Fibroblast of skin of right quadriceps (primary cell): ENCODE data around the gene FXYD1.

ENCODE experiments used
- DNase-seq: peaks from one replicate; pipeline ENCODE4 v3.0.0-alpha.2; 2013

FXYD1 gene

DNA sequence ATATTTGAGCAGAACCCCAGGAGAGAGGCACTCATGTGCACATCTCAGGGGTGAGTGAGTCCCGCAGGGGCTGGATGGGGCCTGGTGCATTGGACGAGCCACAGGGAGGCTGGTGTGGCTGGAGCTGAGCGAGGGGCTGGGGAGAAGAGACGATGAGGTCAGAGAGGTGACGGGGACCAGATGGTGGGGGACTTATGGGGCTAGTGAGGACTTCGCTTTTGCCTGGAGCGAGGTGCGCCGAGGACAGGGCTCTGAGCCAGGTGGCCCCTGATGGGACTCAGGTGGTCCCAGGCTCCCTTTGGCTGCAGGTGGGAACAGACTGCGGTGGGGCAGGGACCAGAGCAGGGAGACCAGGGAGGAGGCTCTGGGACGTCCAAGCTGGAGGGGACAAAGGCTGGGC lies 29.9 kb upstream of the FXYD1 start:
- DNase-seq = no peak

DNA sequence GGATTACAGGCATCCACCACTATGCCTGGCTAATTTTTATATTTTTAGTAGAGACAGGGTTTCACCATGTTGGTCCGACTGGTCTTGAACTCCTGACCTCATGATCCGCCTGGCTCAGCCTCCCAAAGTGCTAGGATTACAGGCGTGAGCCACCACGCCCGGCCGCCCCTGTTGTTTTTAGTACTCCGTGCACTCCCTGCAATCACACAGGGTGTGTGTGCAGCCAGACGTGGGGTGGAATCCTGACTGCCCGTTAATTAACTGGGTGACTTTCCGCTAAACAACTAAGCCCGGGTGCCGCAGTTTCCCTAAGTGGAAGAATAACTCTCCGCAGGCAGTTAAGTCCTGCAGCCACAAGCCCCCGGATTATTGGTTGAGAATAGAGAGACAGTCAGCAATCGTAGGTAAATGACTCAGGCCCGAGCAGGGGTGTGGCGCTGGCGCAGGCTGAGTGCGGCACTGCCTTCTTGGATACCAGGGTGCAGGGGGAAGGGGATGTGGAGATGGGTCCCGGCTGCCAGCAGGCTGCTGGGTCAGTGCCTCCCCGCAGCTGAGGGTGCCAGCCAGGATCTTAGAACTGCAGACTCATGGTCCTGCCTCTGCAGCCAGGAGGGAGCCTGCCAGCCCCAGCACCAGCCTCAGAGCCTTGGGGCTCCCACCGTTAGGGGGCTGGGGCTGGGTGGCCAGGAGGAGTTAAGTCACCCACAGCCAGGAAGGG lies 29.1 kb upstream of the FXYD1 start:
- no peak for DNase-seq

DNA sequence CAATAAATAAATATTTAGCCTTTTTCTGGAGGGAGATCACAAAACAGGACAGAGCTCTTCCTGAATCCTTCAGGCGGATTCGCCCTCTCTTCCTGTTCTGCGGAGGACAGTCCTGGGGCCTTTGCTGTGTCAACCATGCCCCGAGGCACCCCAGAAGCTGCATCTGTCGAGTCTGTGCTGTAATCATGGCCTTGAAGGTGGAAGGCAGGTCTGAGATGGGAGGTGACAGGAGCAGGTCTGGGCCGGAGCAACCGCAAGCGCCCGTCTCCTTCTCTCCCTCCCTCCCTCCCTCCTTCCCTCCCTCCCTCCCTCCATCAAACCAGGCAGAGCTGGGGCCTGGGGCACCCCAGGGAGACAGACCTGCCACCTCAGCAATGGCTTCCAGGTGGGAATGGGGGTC lies 27.6 kb upstream of the FXYD1 start:
- DNase-seq = no peak

DNA sequence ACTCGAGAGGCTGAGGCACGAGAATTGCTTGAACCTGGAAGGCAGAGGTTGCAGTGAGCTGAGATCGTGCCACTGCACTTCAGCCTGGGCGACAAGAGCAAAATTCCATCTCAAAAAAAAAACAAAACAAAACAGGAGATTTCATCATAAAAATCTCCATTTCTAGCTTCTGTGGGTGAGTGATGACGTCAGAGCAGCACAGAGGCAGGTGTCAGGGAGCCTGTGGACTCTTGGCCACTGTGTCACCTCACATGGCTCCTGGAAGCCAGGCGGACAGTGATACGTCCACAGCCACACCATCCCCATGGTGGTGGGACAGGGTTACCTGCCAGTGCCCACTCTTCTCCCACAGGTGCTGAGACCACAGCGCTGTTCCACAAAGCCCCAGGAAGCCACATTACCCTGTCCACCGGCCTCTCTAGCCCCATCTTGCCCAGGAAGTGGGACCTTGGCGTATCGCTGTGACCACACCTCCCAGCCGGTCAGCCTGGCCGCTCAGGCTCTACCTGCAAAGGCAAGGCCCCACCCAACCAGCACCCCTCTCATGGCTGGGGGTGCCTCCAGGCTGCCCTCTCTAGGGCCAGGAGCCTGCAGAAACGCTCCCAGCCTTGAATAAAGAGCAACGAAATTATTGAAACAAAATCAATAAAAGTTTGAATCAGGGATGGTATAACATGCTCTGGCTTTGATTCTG lies 25.5 kb upstream of the FXYD1 start:
- no peak for DNase-seq

DNA sequence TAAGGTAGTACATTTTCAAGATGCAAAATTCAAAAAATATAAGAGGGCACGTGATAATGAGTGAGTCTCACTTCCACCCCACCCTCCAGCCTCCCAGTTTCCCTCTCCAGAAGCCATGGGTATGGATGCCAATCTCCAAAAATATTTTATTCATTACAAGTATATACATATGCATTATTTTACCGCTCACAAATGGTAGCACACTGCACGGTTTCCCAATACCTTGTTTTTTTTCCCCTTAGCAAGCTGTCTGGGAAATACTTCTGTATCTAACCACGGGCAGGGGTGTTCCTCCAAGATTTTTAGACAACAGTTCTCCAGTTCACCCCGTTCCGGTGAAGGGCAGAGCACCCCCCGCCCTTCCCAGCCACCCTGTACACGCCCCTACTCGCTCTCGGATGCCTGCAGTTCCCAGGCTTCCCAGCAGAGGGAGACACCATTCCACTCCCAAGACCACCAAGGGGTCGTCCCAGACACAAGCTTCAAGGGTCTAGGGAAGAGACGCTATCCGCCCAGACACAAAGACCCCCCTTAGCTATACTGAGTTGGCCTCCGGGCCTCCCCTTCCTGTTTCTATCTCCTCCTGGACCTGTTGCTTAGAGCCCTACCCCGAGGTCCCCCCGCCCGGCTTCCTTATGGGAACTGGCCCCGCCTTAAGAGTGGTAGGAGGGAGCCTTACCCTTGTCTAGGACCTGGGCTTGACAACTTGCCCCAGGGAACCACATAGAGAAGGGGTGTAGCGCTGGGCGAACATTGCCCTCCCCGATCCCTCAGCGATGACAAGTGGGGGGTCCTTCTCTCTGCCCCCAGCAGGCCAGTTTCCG lies 24.1 kb upstream of the FXYD1 start:
- DNase-seq = peak; percentile 50

DNA sequence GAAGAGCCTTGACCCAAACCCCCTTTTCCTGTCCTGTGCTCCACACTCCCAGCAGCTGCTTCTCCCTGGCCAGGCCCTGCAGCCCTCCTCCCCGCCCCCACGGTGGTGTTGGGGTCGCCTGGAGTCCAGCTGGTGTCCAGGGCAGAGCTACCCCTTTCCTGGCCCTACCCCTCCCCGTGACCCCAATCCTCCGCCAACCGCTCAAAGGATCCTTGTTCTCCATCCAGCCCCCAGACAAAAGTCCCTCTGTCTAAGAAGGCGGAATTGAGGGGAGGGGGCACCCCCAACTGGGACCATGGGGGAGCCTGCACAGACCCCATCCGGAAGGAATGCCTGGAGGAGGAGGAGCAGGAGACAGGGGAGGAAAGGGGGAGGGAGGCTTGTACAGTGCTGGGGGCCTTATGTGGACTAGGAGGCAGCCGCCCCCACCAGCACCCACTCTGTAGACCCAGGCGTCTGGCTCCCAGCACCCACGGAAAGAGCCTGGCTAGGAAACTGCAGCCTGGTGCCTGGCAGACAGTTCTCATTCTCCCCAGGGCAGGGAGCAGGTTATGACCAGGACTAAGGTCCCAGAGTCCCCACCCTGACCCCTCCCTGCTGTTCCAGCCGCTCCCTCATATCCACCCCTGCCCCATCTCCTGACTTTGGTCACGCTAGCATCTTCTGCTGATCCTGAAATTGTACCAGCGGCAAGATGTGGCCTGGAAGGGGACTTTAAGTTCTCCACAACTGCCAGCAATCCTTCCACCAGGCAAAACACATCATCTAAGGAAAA lies 23.3 kb upstream of the FXYD1 start, which contains the start of gene FXYD3:
TSS of gene FXYD3 (plus strand) at position 647 of the 775 bp plus-strand sequence. CDS start 3,554 bp downstream, outside the sequence.
- no peak for DNase-seq

DNA sequence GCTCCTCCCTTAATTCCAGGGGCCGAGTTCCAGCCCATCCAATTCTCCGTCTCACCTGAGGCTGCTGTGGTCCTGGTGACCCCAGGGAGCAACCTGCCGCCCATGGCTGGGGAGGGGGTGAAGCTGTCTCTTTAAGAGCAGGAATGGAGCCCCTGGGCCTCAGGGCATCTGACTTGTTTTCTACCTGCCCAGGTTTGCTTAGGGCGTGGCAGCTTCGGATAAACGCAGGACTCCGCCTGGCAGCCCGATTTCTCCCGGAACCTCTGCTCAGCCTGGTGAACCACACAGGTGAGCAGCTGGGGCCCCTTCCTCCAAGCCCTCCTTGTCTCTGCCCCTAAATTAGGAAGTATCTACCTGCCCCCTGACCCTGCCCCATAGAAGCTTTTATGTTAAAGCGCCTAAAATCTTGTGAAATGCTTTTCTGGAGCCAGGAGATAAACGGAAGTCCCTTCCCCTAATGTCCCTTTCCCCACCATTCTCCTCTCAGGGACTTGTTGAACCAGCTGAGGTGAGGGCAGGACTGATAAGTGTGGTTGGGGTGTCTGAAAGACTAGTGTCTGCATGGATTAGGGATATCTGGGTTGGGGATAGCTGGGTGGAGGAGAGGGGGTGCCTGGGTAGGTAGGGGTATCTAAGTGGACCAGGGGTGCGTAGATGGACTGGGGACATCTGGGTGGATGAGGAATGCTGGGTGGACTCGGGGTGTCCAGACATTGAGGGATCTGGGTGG lies 22.4 kb upstream of the FXYD1 start:
- DNase-seq = no peak

DNA sequence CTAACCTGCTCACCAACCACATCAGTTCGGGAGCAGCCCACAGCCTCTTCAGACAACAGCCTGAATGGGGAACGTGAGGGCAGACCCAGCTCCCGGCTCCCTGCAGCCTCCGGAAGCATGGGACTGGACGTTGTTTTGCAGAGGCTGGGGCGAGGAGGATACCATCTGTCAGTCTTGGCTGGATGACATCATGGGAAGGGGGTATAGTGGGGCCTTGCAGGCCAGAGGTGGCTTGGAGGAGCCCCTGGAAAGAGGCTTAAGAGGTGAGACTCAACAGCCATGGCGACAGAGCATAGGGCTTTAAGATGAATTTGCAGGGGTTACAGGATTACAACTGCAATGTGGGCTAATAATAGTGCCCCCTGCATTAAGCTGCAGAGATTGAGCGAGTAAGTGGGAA lies 21.5 kb upstream of the FXYD1 start:
- no peak for DNase-seq

DNA sequence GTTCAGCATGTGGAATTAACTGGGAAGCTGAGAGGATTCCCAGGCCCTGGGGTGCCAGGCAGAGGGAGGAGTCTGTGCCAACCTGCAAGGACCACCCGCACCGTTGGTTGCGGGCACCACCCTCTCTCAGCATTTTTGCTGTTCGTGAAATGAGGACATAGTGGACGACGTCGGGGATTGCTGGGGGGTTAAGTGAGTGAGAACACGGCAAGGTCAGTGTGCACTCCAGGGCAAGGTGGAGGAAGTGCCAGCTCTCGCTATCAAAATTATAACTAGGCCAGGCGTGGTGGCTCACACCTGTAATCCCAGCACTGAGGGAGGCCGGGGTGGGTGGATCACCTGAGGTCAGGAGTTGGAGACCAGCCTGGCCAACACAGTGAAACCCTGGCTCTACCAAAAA lies 20.8 kb upstream of the FXYD1 start:
- DNase-seq = no peak

DNA sequence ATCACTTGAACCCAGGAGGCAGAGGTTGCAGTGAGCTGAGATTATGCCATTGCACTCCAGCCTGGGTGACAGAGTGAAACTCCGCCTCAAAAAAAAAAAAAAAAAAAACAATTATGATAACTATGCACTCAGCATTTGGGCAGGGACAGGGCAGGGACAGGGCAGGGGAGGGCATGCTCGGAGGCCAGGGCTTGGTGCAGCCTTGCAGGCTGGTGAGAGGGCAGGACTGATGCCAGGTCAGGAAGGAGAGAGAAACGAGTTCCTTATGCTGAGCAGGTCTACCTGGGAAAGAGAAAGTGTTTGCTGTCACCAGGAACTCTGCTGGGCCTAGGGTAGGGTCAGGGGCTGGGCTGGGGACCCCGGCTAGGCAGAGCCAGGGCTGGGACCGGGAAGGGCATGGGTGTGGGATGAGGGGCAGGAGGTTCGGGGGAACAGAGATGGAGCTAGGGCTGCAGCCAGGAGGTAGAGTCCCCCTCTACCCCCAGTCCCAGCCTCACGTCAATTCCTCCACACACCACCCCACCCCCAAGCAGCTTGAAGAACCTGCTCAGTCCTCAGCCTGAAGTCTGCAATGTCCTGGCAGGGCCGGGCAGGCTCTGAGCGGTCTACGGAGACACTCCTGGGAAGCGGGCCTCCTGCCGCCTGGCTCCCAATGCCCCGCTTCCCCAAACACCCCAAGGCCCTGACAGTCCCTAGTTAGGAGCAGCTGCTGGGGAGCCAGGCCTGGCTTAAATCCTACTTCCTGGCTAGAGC lies 20.2 kb upstream of the FXYD1 start:
- no peak for DNase-seq

DNA sequence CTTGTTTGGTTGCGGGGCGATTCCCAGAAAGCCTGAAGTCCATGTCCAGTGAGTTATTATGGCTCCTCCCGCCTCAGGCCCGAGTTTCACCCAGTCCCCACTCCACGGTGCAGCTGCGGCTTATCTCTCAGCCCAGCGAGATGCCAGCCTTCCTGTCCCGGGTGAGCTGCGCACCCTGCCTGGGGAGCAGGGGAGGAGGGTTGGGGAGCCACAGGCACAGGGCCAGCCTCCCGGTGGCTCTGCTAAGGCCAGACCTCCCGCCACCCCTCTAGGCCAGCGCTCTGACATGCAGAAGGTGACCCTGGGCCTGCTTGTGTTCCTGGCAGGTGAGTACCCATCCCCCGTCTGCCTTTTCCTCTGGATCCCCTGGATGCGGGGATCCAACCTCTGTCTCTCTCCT lies 19.5 kb upstream of the FXYD1 start:
- no peak for DNase-seq

DNA sequence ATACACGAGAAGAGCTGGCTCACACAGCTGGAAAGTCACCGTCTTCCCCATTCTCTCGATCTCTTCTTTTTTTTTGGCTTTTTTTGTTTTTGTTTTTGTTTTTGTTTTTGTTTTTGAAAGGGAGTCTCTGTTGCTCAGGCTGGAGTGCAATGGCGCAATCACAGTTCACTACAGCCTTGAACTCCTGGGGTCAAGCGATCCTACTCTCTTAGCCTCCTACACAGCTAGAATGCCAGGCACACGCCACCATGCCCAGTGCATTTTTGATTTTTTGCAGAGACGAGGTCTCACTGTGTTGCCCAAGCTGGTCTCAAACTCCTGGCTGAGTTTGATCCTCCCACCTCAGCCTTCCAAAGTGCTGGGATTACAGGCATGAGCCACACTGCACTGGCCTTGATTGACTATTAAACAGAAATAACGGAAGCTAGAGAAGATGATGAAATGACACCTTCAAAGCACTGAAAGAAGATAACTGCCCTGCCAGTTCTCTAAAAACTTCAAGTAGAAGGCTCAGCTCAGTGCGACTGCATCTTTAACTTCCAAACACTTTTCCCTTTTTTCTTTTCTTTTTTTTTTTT lies 19.0 kb upstream of the FXYD1 start:
- DNase-seq = no peak

DNA sequence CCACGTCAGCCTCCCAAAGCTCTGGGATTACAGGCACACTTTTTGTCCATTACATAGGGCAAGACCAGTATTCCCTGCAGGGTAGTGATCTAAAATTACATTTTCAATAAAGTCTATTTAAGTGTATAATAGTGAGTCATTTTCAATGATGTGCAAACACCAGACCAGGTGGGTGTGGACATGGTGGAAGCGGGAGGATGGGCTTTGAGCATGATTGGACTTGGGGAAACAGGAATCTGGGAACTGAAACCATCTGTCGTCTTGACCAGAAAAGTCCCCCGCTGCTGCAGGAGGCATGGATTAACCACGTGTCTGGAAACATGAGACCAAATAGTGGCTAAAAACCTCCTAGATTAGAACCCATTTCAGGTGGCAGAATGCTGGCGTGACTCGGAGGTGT lies 18.1 kb upstream of the FXYD1 start:
- peak; percentile 83 for DNase-seq

DNA sequence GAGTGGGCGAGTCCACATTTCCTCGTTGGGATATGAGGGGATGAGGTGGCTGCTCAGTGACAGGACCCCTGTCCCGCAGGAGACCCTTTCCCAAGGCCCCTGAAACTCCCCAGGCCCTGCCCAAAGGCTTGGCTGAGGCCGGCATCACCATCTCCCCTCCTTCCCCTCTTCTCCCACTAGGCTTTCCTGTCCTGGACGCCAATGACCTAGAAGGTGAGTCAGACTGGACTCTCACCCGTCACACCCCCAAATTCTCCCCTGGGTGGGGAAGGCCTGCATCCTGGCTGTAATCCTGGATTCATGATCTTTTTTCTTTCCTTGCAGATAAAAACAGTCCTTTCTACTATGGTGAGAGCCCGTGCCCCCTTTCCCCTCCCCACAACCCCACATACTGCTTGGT lies 17.7 kb upstream of the FXYD1 start:
- no peak for DNase-seq

DNA sequence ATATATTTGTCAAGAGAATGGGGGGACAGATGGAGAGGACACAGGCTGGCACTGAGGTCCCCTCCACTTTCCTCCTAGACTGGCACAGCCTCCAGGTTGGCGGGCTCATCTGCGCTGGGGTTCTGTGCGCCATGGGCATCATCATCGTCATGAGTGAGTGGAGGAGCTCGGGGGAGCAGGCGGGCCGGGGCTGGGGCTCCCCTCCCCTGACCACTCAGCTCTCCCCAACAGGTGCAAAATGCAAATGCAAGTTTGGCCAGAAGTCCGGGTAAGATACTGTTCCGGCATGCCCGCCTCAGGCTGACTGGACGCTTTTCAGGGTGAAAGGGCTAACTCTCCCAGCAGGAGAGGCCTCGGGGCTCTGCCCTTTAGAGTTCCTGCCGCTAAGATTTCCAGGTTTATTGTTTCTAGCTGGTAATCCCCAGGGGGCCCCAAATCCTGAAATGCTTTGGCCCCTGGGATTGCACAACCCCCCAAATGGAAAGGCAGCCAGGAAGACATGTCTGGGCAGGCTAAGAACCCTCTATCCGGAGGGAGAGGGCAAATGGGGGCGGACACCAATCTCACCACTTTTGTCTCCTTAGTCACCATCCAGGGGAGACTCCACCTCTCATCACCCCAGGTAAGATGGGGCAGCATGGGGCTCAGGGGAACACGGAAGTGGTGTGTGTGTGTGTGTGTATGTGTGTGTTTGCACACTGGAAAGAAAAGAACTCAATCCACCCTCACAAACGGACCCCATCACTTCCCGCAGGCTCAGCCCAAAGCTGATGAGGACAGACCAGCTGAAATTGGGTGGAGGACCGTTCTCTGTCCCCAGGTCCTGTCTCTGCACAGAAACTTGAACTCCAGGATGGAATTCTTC lies 15.7 kb upstream of the FXYD1 start:
- DNase-seq = no peak

DNA sequence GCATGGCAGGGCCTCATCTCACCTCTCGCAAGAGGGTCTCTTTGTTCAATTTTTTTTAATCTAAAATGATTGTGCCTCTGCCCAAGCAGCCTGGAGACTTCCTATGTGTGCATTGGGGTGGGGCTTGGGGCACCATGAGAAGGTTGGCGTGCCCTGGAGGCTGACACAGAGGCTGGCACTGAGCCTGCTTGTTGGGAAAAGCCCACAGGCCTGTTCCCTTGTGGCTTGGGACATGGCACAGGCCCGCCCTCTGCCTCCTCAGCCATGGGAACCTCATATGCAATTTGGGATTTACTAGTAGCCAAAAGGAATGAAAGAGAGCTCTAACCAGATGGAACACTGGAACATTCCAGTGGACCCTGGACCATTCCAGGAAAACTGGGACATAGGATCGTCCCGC lies 15.1 kb upstream of the FXYD1 start:
- DNase-seq = no peak

DNA sequence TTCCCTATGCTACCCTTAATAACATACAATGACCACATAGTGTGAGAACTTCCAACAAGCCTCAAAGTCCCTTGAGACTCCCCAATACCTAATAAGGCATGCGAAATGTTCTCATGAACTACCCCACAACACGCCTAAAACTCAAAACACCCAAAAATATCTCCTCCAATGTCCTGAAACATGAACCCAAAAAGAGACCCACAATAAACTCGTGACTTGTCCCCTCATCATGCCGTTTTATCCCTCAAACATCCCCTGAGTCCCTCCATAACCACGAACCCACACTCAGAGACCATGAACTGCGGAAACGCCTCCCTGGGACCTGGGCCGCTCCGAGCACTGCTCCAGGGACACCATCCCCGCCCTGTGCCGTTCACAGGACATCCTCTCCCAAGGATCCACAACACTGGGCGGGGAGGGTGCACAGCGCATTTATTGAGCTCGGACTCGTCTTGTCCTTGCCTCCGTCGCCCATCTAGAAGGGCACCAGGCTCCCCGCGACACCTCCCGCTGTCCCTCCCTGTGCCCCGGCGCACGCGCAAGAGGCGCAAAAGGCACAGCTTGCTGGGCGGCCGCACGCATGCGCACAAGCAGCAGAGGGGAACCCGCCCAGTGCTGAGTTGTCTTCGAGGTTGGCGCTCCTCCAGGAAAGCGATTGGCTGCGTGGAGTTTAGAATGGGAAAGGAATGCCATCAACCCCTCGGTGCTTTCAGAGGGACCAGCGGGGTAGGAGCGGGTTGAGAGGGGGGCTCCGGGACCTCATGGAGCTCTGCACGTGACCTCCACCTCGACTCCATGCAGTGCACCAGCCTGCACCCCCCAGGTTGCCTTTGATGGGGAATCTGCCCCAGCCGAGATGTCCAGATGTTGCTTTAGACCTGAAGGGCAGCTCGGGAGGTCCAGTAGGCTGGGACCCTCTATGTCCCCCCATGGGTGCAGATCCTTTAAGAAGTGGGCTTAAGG lies 14.2 kb upstream of the FXYD1 start:
- DNase-seq = peak; percentile 94

DNA sequence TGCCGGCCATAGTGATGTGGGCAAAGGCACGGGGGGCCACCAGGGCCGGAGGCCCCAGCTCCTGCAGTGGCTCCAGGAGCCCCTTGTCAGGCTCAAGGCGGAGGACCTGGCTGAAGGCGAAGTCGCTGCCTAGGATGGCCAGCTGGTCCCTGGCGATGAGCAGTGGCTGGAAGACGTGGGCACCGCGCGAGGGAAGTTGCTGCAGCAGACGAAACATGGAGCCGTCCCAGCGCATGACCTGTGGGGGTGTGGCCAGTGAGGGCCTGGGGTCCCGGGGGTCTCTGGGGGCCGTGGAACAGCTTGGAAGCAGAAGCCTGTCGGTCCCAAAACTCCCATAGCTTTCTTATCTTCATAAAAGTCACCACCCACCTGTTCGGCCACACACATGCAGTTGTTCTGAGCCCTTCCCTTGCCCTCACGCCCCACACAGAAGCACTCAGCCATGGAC lies 13.3 kb upstream of the FXYD1 start:
- no peak for DNase-seq
